HEK293 (cell line): Measurements from ENCODE around the gene DISC1.

Experiments
- CTCF ChIP-seq: fragments of 450-650 bp; formaldehyde crosslinking; IDR thresholded peaks from 2 replicates; pipeline ENCODE4 v1.5.1; 2016; ENCODE audit warnings: missing biosample characterization, missing genetic modification characterization
- TCF7L2 ChIP-seq: IDR thresholded peaks from 2 replicates; pipeline ENCODE4 v1.6.1; 2011; ENCODE audit warnings: low read depth, mild to moderate bottlenecking, inconsistent platforms, low read length, moderate library complexity, borderline replicate concordance
- ZNF202 ChIP-seq: fragments of 450-650 bp; formaldehyde crosslinking; IDR thresholded peaks from 2 replicates; pipeline ENCODE4 v1.5.1; 2016; ENCODE audit warnings: missing biosample characterization, missing genetic modification characterization, borderline replicate concordance
- ZSCAN30 ChIP-seq: fragments of 450-650 bp; IDR thresholded peaks from 2 replicates; pipeline ENCODE4 v1.5.1; 2018; ENCODE audit warnings: missing biosample characterization, mild to moderate bottlenecking, missing genetic modification characterization, moderate library complexity
- TF ChIP-seq, protein P1 (sequence below): fragments of 450-650 bp; formaldehyde crosslinking; IDR thresholded peaks from 2 replicates; pipeline ENCODE4 v1.5.1; 2017; ENCODE audit warnings: missing biosample characterization, missing genetic modification characterization
- TF ChIP-seq, protein P2 (sequence below): fragments of 450-650 bp; formaldehyde crosslinking; IDR thresholded peaks from 2 replicates; pipeline ENCODE4 v1.5.1; 2016; ENCODE audit warnings: missing biosample characterization, missing genetic modification characterization
- TF ChIP-seq, protein P3 (sequence below): fragments of 450-650 bp; formaldehyde crosslinking; IDR thresholded peaks from 2 replicates; pipeline ENCODE4 v1.5.1; 2016; ENCODE audit warnings: missing biosample characterization, missing genetic modification characterization, low read depth

GRCh38 chr1:231936983-231937775 is 310.6 kb downstream of the DISC1 start:
- TF ChIP-seq, protein P1, sequence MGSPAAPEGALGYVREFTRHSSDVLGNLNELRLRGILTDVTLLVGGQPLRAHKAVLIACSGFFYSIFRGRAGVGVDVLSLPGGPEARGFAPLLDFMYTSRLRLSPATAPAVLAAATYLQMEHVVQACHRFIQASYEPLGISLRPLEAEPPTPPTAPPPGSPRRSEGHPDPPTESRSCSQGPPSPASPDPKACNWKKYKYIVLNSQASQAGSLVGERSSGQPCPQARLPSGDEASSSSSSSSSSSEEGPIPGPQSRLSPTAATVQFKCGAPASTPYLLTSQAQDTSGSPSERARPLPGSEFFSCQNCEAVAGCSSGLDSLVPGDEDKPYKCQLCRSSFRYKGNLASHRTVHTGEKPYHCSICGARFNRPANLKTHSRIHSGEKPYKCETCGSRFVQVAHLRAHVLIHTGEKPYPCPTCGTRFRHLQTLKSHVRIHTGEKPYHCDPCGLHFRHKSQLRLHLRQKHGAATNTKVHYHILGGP (tag by site-specific recombination) = no peak
- no peak for TF ChIP-seq ZNF202 (tag by site-specific recombination)
- TF ChIP-seq CTCF (tag by site-specific recombination) = no peak
- no peak for TF ChIP-seq TCF7L2
- TF ChIP-seq, protein P2, sequence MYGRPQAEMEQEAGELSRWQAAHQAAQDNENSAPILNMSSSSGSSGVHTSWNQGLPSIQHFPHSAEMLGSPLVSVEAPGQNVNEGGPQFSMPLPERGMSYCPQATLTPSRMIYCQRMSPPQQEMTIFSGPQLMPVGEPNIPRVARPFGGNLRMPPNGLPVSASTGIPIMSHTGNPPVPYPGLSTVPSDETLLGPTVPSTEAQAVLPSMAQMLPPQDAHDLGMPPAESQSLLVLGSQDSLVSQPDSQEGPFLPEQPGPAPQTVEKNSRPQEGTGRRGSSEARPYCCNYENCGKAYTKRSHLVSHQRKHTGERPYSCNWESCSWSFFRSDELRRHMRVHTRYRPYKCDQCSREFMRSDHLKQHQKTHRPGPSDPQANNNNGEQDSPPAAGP = no peak
- TF ChIP-seq, protein P3, sequence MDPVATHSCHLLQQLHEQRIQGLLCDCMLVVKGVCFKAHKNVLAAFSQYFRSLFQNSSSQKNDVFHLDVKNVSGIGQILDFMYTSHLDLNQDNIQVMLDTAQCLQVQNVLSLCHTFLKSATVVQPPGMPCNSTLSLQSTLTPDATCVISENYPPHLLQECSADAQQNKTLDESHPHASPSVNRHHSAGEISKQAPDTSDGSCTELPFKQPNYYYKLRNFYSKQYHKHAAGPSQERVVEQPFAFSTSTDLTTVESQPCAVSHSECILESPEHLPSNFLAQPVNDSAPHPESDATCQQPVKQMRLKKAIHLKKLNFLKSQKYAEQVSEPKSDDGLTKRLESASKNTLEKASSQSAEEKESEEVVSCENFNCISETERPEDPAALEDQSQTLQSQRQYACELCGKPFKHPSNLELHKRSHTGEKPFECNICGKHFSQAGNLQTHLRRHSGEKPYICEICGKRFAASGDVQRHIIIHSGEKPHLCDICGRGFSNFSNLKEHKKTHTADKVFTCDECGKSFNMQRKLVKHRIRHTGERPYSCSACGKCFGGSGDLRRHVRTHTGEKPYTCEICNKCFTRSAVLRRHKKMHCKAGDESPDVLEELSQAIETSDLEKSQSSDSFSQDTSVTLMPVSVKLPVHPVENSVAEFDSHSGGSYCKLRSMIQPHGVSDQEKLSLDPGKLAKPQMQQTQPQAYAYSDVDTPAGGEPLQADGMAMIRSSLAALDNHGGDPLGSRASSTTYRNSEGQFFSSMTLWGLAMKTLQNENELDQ (tag by site-specific recombination) = no peak
- no peak for TF ChIP-seq ZSCAN30 (tag by site-specific recombination)
